NCI-H1436 treated with DMSO at 0.1 percent for 48 hours (cell line): ENCODE data around the gene XIRP2.
"Not testable (repeated sequence)": the region's sequence is repeated elsewhere in the genome, so short reads cannot be mapped to it uniquely, and the experiment has no call there.

Source experiments
- DNase-seq: peaks from one replicate; lab custom pipeline; 2025; lab: John Stamatoyannopoulos, UW

XIRP2 gene

GRCh38 chr2:167048829-167049228 lies 160.5 kb downstream of the XIRP2 start:
- no peak for DNase-seq

- DNase-seq = no peak
These were observed 161.4 kb downstream of the XIRP2 start for GRCh38 chr2:167049659-167050058.

GRCh38 chr2:167052825-167053224 lies 164.5 kb downstream of the XIRP2 start:
- no peak for DNase-seq

GRCh38 chr2:167054881-167055280 lies 166.6 kb downstream of the XIRP2 start:
- no peak for DNase-seq

- DNase-seq = no peak
These were observed 169.2 kb downstream of the XIRP2 start for GRCh38 chr2:167057446-167057845.

- DNase-seq = no peak
These were observed 170.9 kb downstream of the XIRP2 start for GRCh38 chr2:167059173-167059572.

GRCh38 chr2:167069855-167070254 lies 181.6 kb downstream of the XIRP2 start:
- no peak for DNase-seq

GRCh38 chr2:167075708-167076107 lies 187.4 kb downstream of the XIRP2 start:
- DNase-seq = not testable (repeated sequence)

GRCh38 chr2:167098931-167099330 lies 210.7 kb downstream of the XIRP2 start:
- not testable (repeated sequence) for DNase-seq

- DNase-seq = no peak
These were observed 212.2 kb downstream of the XIRP2 start for GRCh38 chr2:167100506-167100905.

- no peak for DNase-seq
These were observed 214.9 kb downstream of the XIRP2 start for GRCh38 chr2:167103028-167103756.

GRCh38 chr2:167103757-167104133 lies 215.5 kb downstream of the XIRP2 start:
- no peak for DNase-seq

GRCh38 chr2:167104691-167105090 lies 216.4 kb downstream of the XIRP2 start:
- no peak for DNase-seq

- DNase-seq = not testable (repeated sequence)
These were observed 221.4 kb downstream of the XIRP2 start for GRCh38 chr2:167109682-167110081.

GRCh38 chr2:167110345-167110744 lies 222.1 kb downstream of the XIRP2 start:
- DNase-seq = no peak

GRCh38 chr2:167114018-167114417 lies 225.7 kb downstream of the XIRP2 start:
- no peak for DNase-seq

GRCh38 chr2:167115541-167115940 lies 227.3 kb downstream of the XIRP2 start:
- DNase-seq = no peak

- no peak for DNase-seq
These were observed 234.1 kb downstream of the XIRP2 start for GRCh38 chr2:167122389-167122788.

- no peak for DNase-seq
These were observed 237.9 kb downstream of the XIRP2 start for GRCh38 chr2:167126165-167126564.

GRCh38 chr2:167127135-167127534 lies 238.9 kb downstream of the XIRP2 start:
- DNase-seq = no peak

GRCh38 chr2:167128130-167128529 lies 239.8 kb downstream of the XIRP2 start:
- no peak for DNase-seq

- DNase-seq = no peak
These were observed 243.8 kb downstream of the XIRP2 start for GRCh38 chr2:167132066-167132465.

GRCh38 chr2:167132906-167133555 lies 244.8 kb downstream of the XIRP2 start:
- no peak for DNase-seq

- no peak for DNase-seq
These were observed 245.3 kb downstream of the XIRP2 start for GRCh38 chr2:167133614-167134013.
